Body of pancreas (tissue), 4 donors: ENCODE results near the gene SIRPG. TPM values are rescaled to one million over a fixed set of nuclear protein-coding genes. Genes with fewer than 3 reads are reported as not detected.
"Not testable (repeated sequence)": the region's sequence is repeated elsewhere in the genome, so short reads cannot be mapped to it uniquely, and the experiment has no call there.

Source experiments
- ATAC-seq: fragments of 150-250 bp; one replicate; pipeline ENCODE4 v1.9.1; 2016
- DNase-seq, 4 donors: peaks; one replicate each; pipeline ENCODE4 v3.0.0-alpha.2; 2019
- H3K27ac ChIP-seq, 4 donors: fragments of 200-600 bp; sonication (generic); 1 replicate in 3 of 4; 2 replicates in 1 of 4; pipeline versions ENCODE4 v1.5.1 to v1.6.1; 2016 to 2019; ENCODE audit warnings: mild to moderate bottlenecking in 1 of 4, mixed read lengths in 1 of 4, moderate library complexity in 1 of 4
- H3K27me3 ChIP-seq, 2 donors: fragments of 200-600 bp; sonication (generic); one replicate each; pipeline ENCODE4 v1.6.0; 2016; ENCODE audit warnings: mild to moderate bottlenecking in 1 of 2
- H3K36me3 ChIP-seq, 2 donors: fragments of 200-600 bp; sonication (generic); replicated peaks in 1 of 2; 2 replicates each; pipeline ENCODE4 v1.5.1; 2016; ENCODE audit warnings: low read depth in 2 of 2; ENCODE audit not compliant: insufficient read depth in 1 of 2
- H3K4me1 ChIP-seq: fragments of 200-600 bp; sonication (generic); one replicate; pipeline ENCODE4 v1.6.0; 2016
- H3K4me3 ChIP-seq, 2 donors: fragments of 200-600 bp; sonication (generic); 1 replicate in 1 of 2; 2 replicates in 1 of 2; pipeline ENCODE4 v1.5.1; 2016 to 2019
- H3K9me3 ChIP-seq, 3 donors: fragments of 200-600 bp; sonication (generic); 1 replicate in 2 of 3; 2 replicates in 1 of 3; pipeline ENCODE4 v1.5.1; 2016
- CTCF ChIP-seq, 7 experiments: fragments of 450-650 bp in 4 of 7; fragments of 200-600 bp in 3 of 7; sonication (generic) in 3 of 7; IDR thresholded peaks; one replicate each; pipeline ENCODE4 v1.5.1; 2016 to 2019; ENCODE audit warnings: antibody characterized with exemption in 7 of 7
- POLR2A ChIP-seq, 3 donors: fragments of 450-650 bp; IDR thresholded peaks; one replicate each; pipeline ENCODE4 v1.6.1; 2016; ENCODE audit warnings: antibody characterized with exemption in 3 of 3, mild to moderate bottlenecking in 2 of 3
- WGBS, 2 donors: methylation state at CpG; one replicate each; pipeline ENCODE4 v1.1.5; 2017; 5-methylcytosine and 5-hydroxymethylcytosine counted together
- intact Hi-C: fragments of 100-400 bp; cut with DNase I; formaldehyde crosslinking; loops from one replicate; pipeline ENCODE4 v1.15.1; 2023
- total RNA-seq, 2 donors: library from RNA; depleted of rRNA; stranded (reverse); fragments of >200 nt; gene quantifications; one replicate each; pipeline ENCODE4 v1.1.0, GENCODE V29; 2016

SIRPG gene
- total RNA-seq, 2 donors from 2014 or later, result not detected

DNA sequence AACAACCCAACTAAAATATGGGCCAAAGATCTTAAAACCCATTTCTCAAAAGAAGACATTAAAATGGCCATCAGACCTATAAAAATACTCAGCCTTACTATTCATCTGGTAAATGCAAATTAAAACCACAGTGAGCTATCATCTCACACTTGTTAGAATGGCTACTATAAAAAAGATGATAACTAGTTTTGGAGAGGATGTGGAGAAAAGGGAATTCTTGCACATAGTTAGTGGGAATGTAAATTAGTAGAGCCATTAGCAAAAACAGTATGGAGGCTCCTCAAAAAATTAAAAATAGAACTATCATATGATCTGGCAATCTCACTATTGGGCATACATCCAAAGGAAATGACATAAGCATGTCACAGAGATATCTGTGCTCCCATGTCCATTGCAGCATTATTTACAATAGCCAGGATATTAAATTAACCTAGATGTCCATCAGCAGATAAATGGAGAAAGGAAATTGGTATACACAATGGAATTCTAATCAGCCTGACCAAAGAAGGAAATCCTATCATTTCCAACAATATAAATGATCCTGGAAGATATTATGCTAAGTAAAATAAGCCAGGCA, 40.6 kb downstream of the SIRPG start:
- Histone ChIP-seq H3K4me3 (no peak overlapping the region), H3K9me3 (no peaks in the 10 kb centered on the region), H3K27ac (no peak overlapping the region), H3K27me3 (no peaks in the 10 kb centered on the region), H3K4me1 (no peaks in the 10 kb centered on the region), H3K36me3 (no peaks in the 10 kb centered on the region)
- intact Hi-C loops, result loop anchor here (5.0 kb wide), 1 partner anchor 40 kb away; no protein-coding TSS in a partner anchor
- DNase-seq (no peak), ATAC-seq (no peak)
- TF ChIP-seq POLR2A (IDR thresholded peaks at IDR 0.05) (no peak), CTCF (IDR thresholded peaks at IDR 0.05) (no peak)

- H3K4me1 ChIP-seq, H3K36me3 ChIP-seq, H3K27ac ChIP-seq, DNase-seq, H3K9me3 ChIP-seq, intact Hi-C loops, ATAC-seq, H3K27me3 ChIP-seq, H3K4me3 ChIP-seq: not testable (repeated sequence)
- 34% methylated on average over 5 of the region's 5 CpGs; no CpG with 5 or more reads in 1 of the 2 donors for WGBS, 2 donors
Observed at GRCh38 chr20:1610404-1610803, 47.2 kb downstream of the SIRPG start.

GRCh38 chr20:1608678-1609347, 48.8 kb downstream of the SIRPG start:
- H3K4me3 ChIP-seq, H3K36me3 ChIP-seq, DNase-seq, H3K9me3 ChIP-seq, H3K27ac ChIP-seq, H3K27me3 ChIP-seq, H3K4me1 ChIP-seq, intact Hi-C loops, ATAC-seq: not testable (repeated sequence)
- WGBS, 2 donors, result no CpG with 5 or more reads among the region's 5 CpGs

GRCh38 chr20:1600736-1601135, 56.8 kb downstream of the SIRPG start:
- DNase-seq, result no peak
- Histone ChIP-seq H3K27ac (no peak overlapping the region), H3K9me3 (no peaks in the 10 kb centered on the region), H3K4me1 (no peaks in the 10 kb centered on the region), H3K4me3 (no peak overlapping the region), H3K27me3 (no peaks in the 10 kb centered on the region), H3K36me3 (no peaks in the 10 kb centered on the region)
- TF ChIP-seq CTCF (IDR thresholded peaks at IDR 0.05) (no peak), POLR2A (IDR thresholded peaks at IDR 0.05) (no peak)
- intact Hi-C loops, result no loop called here
- WGBS, 2 donors, result 54% methylated on average over 5 of the region's 5 CpGs; no CpG with 5 or more reads in 1 of the 2 donors
- ATAC-seq, result no peak

GRCh38 chr20:1595333-1595732, 62.2 kb downstream of the SIRPG start:
- Histone ChIP-seq H3K27ac (no peak overlapping the region), H3K27me3 (no peaks in the 10 kb centered on the region), H3K4me3 (no peak overlapping the region), H3K9me3 (no peaks in the 10 kb centered on the region), H3K4me1 (no peaks in the 10 kb centered on the region), H3K36me3 (no peaks in the 10 kb centered on the region)
- TF ChIP-seq POLR2A (IDR thresholded peaks at IDR 0.05) (no peak), CTCF (IDR thresholded peaks at IDR 0.05) (no peak)
- intact Hi-C loops, result no loop called here
- peak in 1 of 4 donors; percentile 21 for DNase-seq
- ATAC-seq, result no peak
- no CpG with 5 or more reads among the region's 1 CpG for WGBS, 2 donors
